Activated CD8-positive, alpha-beta memory T cell treated with anti-CD3 and anti-CD28 coated beads, Interleukin-2, amount 10 ng/mL, durations not matched to agents 7 days and 5 days (primary cell): ENCODE measurements around the gene GAGE12D. TPM values are rescaled to one million over a fixed set of nuclear protein-coding genes. Genes with fewer than 3 reads are reported as not detected.

Source experiments
- total RNA-seq, 2 experiments: library from RNA; stranded (reverse); gene quantifications; one replicate each; pipeline ENCODE4 v1.2.3, GENCODE V29; 2021

GAGE12D gene
- total RNA-seq, 2 experiments from 2014 or later: not detected

Other genes with a start within 250 kb of the GAGE12D start
- not detected for gene GAGE10, start 238.1 kb upstream of the GAGE12D start, total RNA-seq
- gene GAGE12J, start 219.7 kb upstream of the GAGE12D start, total RNA-seq: not detected
- gene GAGE13, start 210.2 kb upstream of the GAGE12D start, total RNA-seq: not detected
- gene GAGE12C, start 9.6 kb upstream of the GAGE12D start, total RNA-seq: not detected
- not detected for gene GAGE12E, start 9.6 kb downstream of the GAGE12D start, total RNA-seq
- gene GAGE12F, start 19.1 kb downstream of the GAGE12D start, total RNA-seq: not detected
- not detected for gene GAGE12G, start 28.7 kb downstream of the GAGE12D start, total RNA-seq
- gene GAGE12H, start 38.2 kb downstream of the GAGE12D start, total RNA-seq: not detected
- not detected for gene GAGE2A, start 47.8 kb downstream of the GAGE12D start, total RNA-seq
- not detected for gene GAGE1, start 57.3 kb downstream of the GAGE12D start, total RNA-seq
- not detected for gene PAGE1, start 154.3 kb downstream of the GAGE12D start, total RNA-seq